A549 (cell line): ENCODE data around the gene B4GALT2. TPM values are rescaled to one million over a fixed set of nuclear protein-coding genes. Genes with fewer than 3 reads are reported as not detected.
A peak's percentile ranks its signal among the peaks of the same experiment; 100 is the strongest.

ENCODE experiments used
- ATAC-seq, 2 experiments: fragments of 200-7000 bp in 1 of 2; fragments of >200 bp in 1 of 2; cut with Nextera tagmentation in 1 of 2; cut with Tn5 transposase in 1 of 2; 3 replicates each; pipeline versions ENCODE4 v1.8.0 to v1.9.1; 2018 to 2020; ENCODE audit warnings: mild to moderate bottlenecking in 1 of 2, moderate library complexity in 1 of 2
- CTCF ChIA-PET: fragments of 300-600 bp; sonication (Branson Sonifier 250); formaldehyde crosslinking; extraction: SDS; loops from one replicate; lab custom pipeline; 2021; ENCODE audit warnings: antibody characterized with exemption, inconsistent platforms; lab: Yijun Ruan, JAX
- POLR2A ChIA-PET: fragments of 350-600 bp; formaldehyde crosslinking; extraction: SDS; loops from one replicate; lab custom pipeline; 2021; ENCODE audit warnings: antibody characterized with exemption, inconsistent platforms; lab: Yijun Ruan, JAX
- DNase-seq, 2 experiments: peaks; one replicate each; pipeline versions ENCODE4 v3.0.0 to v3.0.0-alpha.2; 2011 to 2016; ENCODE audit warnings: low read depth in 1 of 2, low spot score in 1 of 2
- FAIRE-seq: peaks from 2 replicates; lab custom pipeline; 2011; peaks lifted over from hg19 to GRCh38; lab: Jason Lieb, UNC
- H3K27ac ChIP-seq, 2 experiments: fragments of >200 bp; sonication (Bioruptor Twin); formaldehyde crosslinking; 3 replicates each; pipeline ENCODE4 v1.5.1; 2016 to 2017
- H3K4me1 ChIP-seq: fragments of >200 bp; sonication (Bioruptor Twin); formaldehyde crosslinking; 3 replicates; pipeline ENCODE4 v1.6.1; 2016
- H3K4me2 ChIP-seq: fragments of >200 bp; sonication (Bioruptor Twin); formaldehyde crosslinking; 3 replicates; pipeline ENCODE4 v1.6.1; 2016
- H3K4me3 ChIP-seq: fragments of >200 bp; sonication (Bioruptor Twin); formaldehyde crosslinking; 3 replicates; pipeline ENCODE4 v1.5.1; 2016
- H3K9me3 ChIP-seq: fragments of >200 bp; sonication (Bioruptor Twin); formaldehyde crosslinking; 3 replicates; pipeline ENCODE4 v1.6.1; 2016
- BHLHE40 ChIP-seq: IDR thresholded peaks from 2 replicates; pipeline ENCODE4 v1.6.1; 2012; ENCODE audit warnings: low read depth, low read length, inconsistent platforms
- CBX2 ChIP-seq: fragments of 200-600 bp; sonication (generic); IDR thresholded peaks from 2 replicates; pipeline ENCODE4 v1.6.1; 2016; ENCODE audit warnings: low read depth, mild to moderate bottlenecking, borderline replicate concordance
- CEBPB ChIP-seq, 2 experiments: fragments of >200 bp in 1 of 2; sonication (Bioruptor Twin) in 1 of 2; formaldehyde crosslinking in 1 of 2; IDR thresholded peaks; 2 replicates each; pipeline ENCODE4 v1.6.1; 2012 to 2016
- CHD2 ChIP-seq: fragments of 150-350 bp; IDR thresholded peaks from 2 replicates; pipeline ENCODE4 v1.6.1; 2014; ENCODE audit warnings: low read length; ENCODE audit not compliant: partially characterized antibody
- EP300 ChIP-seq, 2 experiments: fragments of >200 bp; sonication (Bioruptor Twin); formaldehyde crosslinking; IDR thresholded peaks; 2 replicates in 1 of 2; 3 replicates in 1 of 2; pipeline ENCODE4 v1.6.1; 2016 to 2017
- FOSB ChIP-seq: fragments of 250-450 bp; sonication (Bioruptor Pico); IDR thresholded peaks from 2 replicates; pipeline ENCODE4 v1.5.0; 2020; ENCODE audit warnings: mild to moderate bottlenecking, moderate library complexity
- FOXS1 ChIP-seq: fragments of 250-450 bp; sonication (Bioruptor Pico); IDR thresholded peaks from 2 replicates; pipeline ENCODE4 v1.5.0; 2020; ENCODE audit warnings: mild to moderate bottlenecking, moderate library complexity
- HDAC2 ChIP-seq: fragments of 200-600 bp; sonication (generic); IDR thresholded peaks from 2 replicates; pipeline ENCODE4 v1.6.1; 2016
- HOXA7 ChIP-seq: fragments of 250-450 bp; sonication (Bioruptor Pico); IDR thresholded peaks from 2 replicates; pipeline ENCODE4 v1.5.0; 2020; ENCODE audit warnings: mild to moderate bottlenecking, moderate library complexity
- HOXB13 ChIP-seq: fragments of 250-450 bp; sonication (Bioruptor Pico); IDR thresholded peaks from 2 replicates; pipeline ENCODE4 v1.5.0; 2020; ENCODE audit warnings: low read depth, mild to moderate bottlenecking, moderate library complexity
- JUNB ChIP-seq: fragments of >200 bp; sonication (Bioruptor Twin); formaldehyde crosslinking; IDR thresholded peaks from 2 replicates; pipeline ENCODE4 v1.6.1; 2016
- MAFK ChIP-seq: fragments of 450-650 bp; IDR thresholded peaks from 2 replicates; pipeline ENCODE4 v1.6.1; 2014; ENCODE audit not compliant: partially characterized antibody
- NFE2L2 ChIP-seq: fragments of 150-350 bp; conservative IDR thresholded peaks from 2 replicates; pipeline ENCODE4 v1.6.1; 2014; ENCODE audit warnings: low read length
- NPAS2 ChIP-seq: fragments of 250-450 bp; sonication (Bioruptor Pico); IDR thresholded peaks from 2 replicates; pipeline ENCODE4 v1.8.0; 2022; ENCODE audit warnings: mild to moderate bottlenecking, moderate library complexity, borderline replicate concordance
- RNF2 ChIP-seq: fragments of 200-600 bp; sonication (generic); IDR thresholded peaks from 2 replicates; pipeline ENCODE4 v1.6.1; 2016; ENCODE audit warnings: low read depth, mild to moderate bottlenecking, antibody characterized with exemption, moderate library complexity, borderline replicate concordance
- SREBF2 ChIP-seq: fragments of 450-650 bp; IDR thresholded peaks from 2 replicates; pipeline ENCODE4 v1.6.1; 2014; ENCODE audit warnings: mild to moderate bottlenecking, moderate library complexity
- TP53 ChIP-seq: fragments of 250-450 bp; sonication (Bioruptor Pico); IDR thresholded peaks from 2 replicates; pipeline ENCODE4 v1.5.0; 2021; ENCODE audit warnings: mild to moderate bottlenecking, moderate library complexity
- WGBS: methylation state at CpG from one replicate; pipeline ENCODE4 v1.1.6; 2017; ENCODE audit errors: missing lambda C conversion rate; 5-methylcytosine and 5-hydroxymethylcytosine counted together
- polyA plus RNA-seq, 4 experiments: library from polyadenylated mRNA; depleted of rRNA in 3 of 4; stranded (reverse); fragments of >200 nt; fragmentation: RNase III in 1 of 4; extraction: RNeasy Plus Mini Kit Qiagen cat#74134 plus additional on column Dnase treatment in 1 of 4; gene quantifications; 2 replicates in 3 of 4; 3 replicates in 1 of 4; pipeline ENCODE4 v1.2.3, GENCODE V29; 2011 to 2017
- TF ChIP-seq, protein P1 (sequence below): fragments of >200 bp; sonication (Bioruptor Twin); formaldehyde crosslinking; IDR thresholded peaks from 3 replicates; pipeline ENCODE4 v1.6.1; 2016
- TF ChIP-seq, protein P2 (sequence below): IDR thresholded peaks from 2 replicates; pipeline ENCODE4 v1.6.1; 2012
- TF ChIP-seq, protein P3 (sequence below): fragments of 250-450 bp; sonication (Bioruptor Pico); IDR thresholded peaks from 2 replicates; pipeline ENCODE4 v1.5.0; 2020; ENCODE audit warnings: low read depth, mild to moderate bottlenecking, moderate library complexity
- TF ChIP-seq, protein P4 (sequence below): fragments of >200 bp; sonication (Bioruptor Twin); formaldehyde crosslinking; IDR thresholded peaks from 3 replicates; pipeline ENCODE4 v1.5.1; 2016

Gene B4GALT2
- polyA plus RNA-seq, 2 of the 4 experiments (the other 2 are of a cell fraction): 19.0 to 35.8 TPM

DNA sequence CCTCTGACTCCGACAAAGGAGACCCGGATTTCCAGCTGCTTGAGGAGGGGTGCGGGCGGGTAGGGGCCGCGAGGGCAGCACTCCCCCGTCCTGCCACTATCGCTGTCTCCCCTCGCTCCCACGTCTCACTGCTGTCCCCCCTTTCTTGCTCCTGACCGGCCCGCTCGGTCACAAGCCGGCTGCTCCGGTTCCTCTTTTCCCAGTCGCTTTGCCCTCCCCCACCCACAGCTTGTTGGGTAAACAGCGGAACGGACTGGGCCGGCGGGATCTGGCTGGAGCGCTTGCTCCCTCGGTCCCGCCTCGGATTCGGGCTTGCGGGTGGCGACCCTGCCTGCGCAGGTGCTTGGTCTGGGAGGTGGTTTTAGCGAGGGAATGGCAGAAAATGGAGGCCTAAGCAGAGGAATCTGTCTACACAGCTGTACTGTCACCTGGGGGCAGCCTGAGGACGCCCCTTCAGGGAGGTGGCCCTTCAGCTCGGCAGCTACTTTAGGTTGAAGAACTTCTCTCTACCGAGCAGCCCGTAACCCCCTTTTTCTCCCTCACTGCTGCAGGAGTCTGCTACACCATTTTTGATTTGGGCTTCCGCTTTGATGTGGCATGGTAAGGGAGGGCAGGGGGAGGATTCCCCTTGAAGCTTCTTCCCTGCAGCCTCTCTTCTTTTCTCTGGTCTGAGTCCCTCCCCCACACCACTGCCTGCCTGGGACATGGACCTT is 3.6 kb upstream of the B4GALT2 start:
- Histone ChIP-seq H3K9me3 (no peaks in the 10 kb centered on the region), H3K4me2 (peak overlapping the region; percentile 79), H3K4me1 (peaks cover 39% of the 10 kb centered on the region; the same call in 2 of the 3 replicates), H3K4me3 (peak overlapping the region; percentile 95), H3K27ac (peak overlapping the region; percentile 94 to 95)
- ATAC-seq (peak; percentile 3 to 13; a peak in 4 of 6 replicates), DNase-seq (no peak), FAIRE-seq (no peak)
- ChIA-PET POLR2A (interaction anchor here (1.5 kb wide), 1 partner anchor 325 kb away, joined by 5 read pairs; the partner anchor contains the start of gene KDM4A), CTCF (interaction anchor here (0.9 to 3.1 kb wide), 9 partner anchors 14 to 212 kb away, joined by 3 to 15 read pairs (median 4); no protein-coding TSS in a partner anchor)
- WGBS: 10% methylated on average over 9 of the region's 34 CpGs
- TF ChIP-seq BHLHE40 (no peak), JUNB (no peak), FOXS1 (CRISPR knock-in tag) (no peak), MAFK (no peak), SREBF2 (no peak), FOSB (CRISPR knock-in tag) (no peak), CBX2 (no peak), HDAC2 (no peak), CEBPB (IDR thresholded peaks at IDR 0.05) (no peak), RNF2 (no peak)
- TF ChIP-seq, protein P1, sequence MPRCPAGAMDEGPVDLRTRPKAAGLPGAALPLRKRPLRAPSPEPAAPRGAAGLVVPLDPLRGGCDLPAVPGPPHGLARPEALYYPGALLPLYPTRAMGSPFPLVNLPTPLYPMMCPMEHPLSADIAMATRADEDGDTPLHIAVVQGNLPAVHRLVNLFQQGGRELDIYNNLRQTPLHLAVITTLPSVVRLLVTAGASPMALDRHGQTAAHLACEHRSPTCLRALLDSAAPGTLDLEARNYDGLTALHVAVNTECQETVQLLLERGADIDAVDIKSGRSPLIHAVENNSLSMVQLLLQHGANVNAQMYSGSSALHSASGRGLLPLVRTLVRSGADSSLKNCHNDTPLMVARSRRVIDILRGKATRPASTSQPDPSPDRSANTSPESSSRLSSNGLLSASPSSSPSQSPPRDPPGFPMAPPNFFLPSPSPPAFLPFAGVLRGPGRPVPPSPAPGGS: no peak

DNA sequence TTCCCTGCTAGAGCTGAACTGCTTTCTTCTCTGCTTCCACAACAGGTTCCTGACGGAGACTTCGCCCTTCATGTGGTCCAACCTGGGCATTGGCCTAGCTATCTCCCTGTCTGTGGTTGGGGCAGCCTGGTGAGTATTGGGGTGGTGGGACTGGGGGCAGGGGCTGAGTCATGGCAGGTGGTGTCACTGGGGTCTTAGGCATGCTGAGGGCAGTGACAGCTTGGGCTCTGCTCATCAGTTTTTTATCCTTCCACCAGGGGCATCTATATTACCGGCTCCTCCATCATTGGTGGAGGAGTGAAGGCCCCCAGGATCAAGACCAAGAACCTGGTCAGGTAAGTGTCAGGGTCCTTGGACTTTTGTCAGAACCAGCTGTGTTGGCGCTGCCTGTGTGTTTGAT is 3.0 kb upstream of the B4GALT2 start:
- CTCF ChIA-PET: interaction anchor here (0.9 to 3.1 kb wide), 7 partner anchors 29 to 212 kb away, joined by 3 to 15 read pairs (median 6); no protein-coding TSS in a partner anchor
- H3K4me3 ChIP-seq: peak overlapping the region; percentile 95
- TF ChIP-seq NPAS2 (CRISPR knock-in tag) (no peak), JUNB (no peak), TP53 (CRISPR knock-in tag) (no peak), EP300 (IDR thresholded peaks at IDR 0.05) (no peak), NFE2L2 (no peak), HOXB13 (CRISPR knock-in tag) (no peak), HOXA7 (CRISPR knock-in tag) (no peak)
- TF ChIP-seq, protein P2, sequence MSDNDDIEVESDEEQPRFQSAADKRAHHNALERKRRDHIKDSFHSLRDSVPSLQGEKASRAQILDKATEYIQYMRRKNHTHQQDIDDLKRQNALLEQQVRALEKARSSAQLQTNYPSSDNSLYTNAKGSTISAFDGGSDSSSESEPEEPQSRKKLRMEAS: no peak
- TF ChIP-seq, protein P3, sequence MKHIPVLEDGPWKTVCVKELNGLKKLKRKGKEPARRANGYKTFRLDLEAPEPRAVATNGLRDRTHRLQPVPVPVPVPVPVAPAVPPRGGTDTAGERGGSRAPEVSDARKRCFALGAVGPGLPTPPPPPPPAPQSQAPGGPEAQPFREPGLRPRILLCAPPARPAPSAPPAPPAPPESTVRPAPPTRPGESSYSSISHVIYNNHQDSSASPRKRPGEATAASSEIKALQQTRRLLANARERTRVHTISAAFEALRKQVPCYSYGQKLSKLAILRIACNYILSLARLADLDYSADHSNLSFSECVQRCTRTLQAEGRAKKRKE: no peak
- 81% methylated on average over 2 of the region's 4 CpGs for WGBS
- peaks cover 40% of the 10 kb centered on the region; the same call in 2 of the 3 replicates for H3K4me1 ChIP-seq
- FAIRE-seq: no peak
- peak overlapping the region in 1 of 2 experiments; percentile 95; a peak in 3 of 6 replicates for H3K27ac ChIP-seq
- no peak for DNase-seq
- H3K4me2 ChIP-seq: peak overlapping the region; percentile 79
- POLR2A ChIA-PET: no interaction called here
- no peaks in the 10 kb centered on the region for H3K9me3 ChIP-seq
- no peak for ATAC-seq

DNA sequence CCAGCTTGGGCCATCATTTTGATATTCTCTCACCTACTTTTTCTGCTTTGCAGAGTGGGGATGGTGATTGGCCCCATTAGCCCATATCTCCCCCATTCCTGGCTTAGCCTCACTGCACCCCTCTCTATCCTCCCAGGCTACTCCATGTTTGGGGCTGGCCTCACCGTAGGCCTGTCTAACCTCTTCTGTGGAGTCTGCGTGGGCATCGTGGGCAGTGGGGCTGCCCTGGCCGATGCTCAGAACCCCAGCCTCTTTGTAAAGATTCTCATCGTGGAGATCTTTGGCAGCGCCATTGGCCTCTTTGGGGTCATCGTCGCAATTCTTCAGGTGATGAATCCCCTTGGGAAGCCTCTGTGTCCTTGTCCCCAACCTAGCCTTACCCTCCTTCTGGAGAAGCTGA is 2.1 kb upstream of the B4GALT2 start:
- CTCF ChIA-PET: interaction anchor here (1.2 to 1.8 kb wide), 4 partner anchors 19 to 213 kb away, joined by 3 to 7 read pairs (median 5); no protein-coding TSS in a partner anchor
- ATAC-seq: no peak
- H3K4me1 ChIP-seq: peaks cover 37% of the 10 kb centered on the region; the same call in 2 of the 3 replicates
- H3K27ac ChIP-seq: no peak overlapping the region
- POLR2A ChIA-PET: no interaction called here
- FAIRE-seq: no peak
- H3K4me2 ChIP-seq: no peak overlapping the region
- WGBS: 96% methylated on average over 8 of the region's 8 CpGs
- H3K9me3 ChIP-seq: no peaks in the 10 kb centered on the region
- no peak overlapping the region for H3K4me3 ChIP-seq
- DNase-seq: no peak
- TF ChIP-seq CEBPB (IDR thresholded peaks at IDR 0.05) (no peak), CHD2 (no peak), BHLHE40 (no peak)
- TF ChIP-seq, protein P4, sequence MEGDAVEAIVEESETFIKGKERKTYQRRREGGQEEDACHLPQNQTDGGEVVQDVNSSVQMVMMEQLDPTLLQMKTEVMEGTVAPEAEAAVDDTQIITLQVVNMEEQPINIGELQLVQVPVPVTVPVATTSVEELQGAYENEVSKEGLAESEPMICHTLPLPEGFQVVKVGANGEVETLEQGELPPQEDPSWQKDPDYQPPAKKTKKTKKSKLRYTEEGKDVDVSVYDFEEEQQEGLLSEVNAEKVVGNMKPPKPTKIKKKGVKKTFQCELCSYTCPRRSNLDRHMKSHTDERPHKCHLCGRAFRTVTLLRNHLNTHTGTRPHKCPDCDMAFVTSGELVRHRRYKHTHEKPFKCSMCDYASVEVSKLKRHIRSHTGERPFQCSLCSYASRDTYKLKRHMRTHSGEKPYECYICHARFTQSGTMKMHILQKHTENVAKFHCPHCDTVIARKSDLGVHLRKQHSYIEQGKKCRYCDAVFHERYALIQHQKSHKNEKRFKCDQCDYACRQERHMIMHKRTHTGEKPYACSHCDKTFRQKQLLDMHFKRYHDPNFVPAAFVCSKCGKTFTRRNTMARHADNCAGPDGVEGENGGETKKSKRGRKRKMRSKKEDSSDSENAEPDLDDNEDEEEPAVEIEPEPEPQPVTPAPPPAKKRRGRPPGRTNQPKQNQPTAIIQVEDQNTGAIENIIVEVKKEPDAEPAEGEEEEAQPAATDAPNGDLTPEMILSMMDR: no peak
- TF ChIP-seq, all 56 proteins: peak for 0
